Osteocyte (in vitro differentiated cells): ENCODE measurements around the gene KLK14. TPM values are rescaled to one million over a fixed set of nuclear protein-coding genes. Genes with fewer than 3 reads are reported as not detected.

Source experiments
- DNase-seq: peaks from one replicate; pipeline ENCODE4 v3.0.0; 2021; ENCODE audit warnings: mixed read lengths; ENCODE audit not compliant: unreplicated experiment; ENCODE audit errors: extremely low spot score
- H3K27ac Mint-ChIP-seq: one replicate; pipeline ENCODE4 v1.8.0; 2021; ENCODE audit warnings: mild to moderate bottlenecking, mixed read lengths; ENCODE audit not compliant: unreplicated experiment
- H3K27me3 Mint-ChIP-seq: one replicate; pipeline ENCODE4 v1.8.0; 2021; ENCODE audit warnings: mixed read lengths; ENCODE audit not compliant: unreplicated experiment
- H3K36me3 Mint-ChIP-seq: one replicate; pipeline ENCODE4 v1.8.0; 2021; ENCODE audit warnings: mixed read lengths; ENCODE audit not compliant: unreplicated experiment
- H3K4me1 Mint-ChIP-seq: one replicate; pipeline ENCODE4 v1.8.0; 2021; ENCODE audit warnings: mixed read lengths; ENCODE audit not compliant: unreplicated experiment
- H3K4me3 Mint-ChIP-seq: one replicate; pipeline ENCODE4 v1.8.0; 2021; ENCODE audit warnings: mild to moderate bottlenecking, moderate library complexity, mixed read lengths; ENCODE audit not compliant: unreplicated experiment
- H3K9me3 Mint-ChIP-seq: one replicate; pipeline ENCODE4 v1.8.0; 2021; ENCODE audit warnings: mixed read lengths; ENCODE audit not compliant: unreplicated experiment
- CTCF ChIP-seq: fragments of 200-600 bp; sonication (generic); IDR thresholded peaks from 2 replicates; pipeline ENCODE4 v1.5.0; 2021; ENCODE audit warnings: antibody characterized with exemption, mild to moderate bottlenecking, moderate library complexity
- total RNA-seq: library from RNA; stranded (reverse); gene quantifications from 2 replicates; pipeline ENCODE4 v1.2.1, GENCODE V29; 2021

Gene KLK14
- total RNA-seq, 1 donor from 2014 or later = not detected

- no peaks in the 10 kb centered on the region for H3K36me3 Mint-ChIP-seq
- peaks cover 2% of the 10 kb centered on the region for H3K27me3 Mint-ChIP-seq
- no peak overlapping the region for H3K4me3 Mint-ChIP-seq
- DNase-seq = no peak
- H3K9me3 Mint-ChIP-seq = peaks cover 33% of the 10 kb centered on the region
- no peak overlapping the region for H3K27ac Mint-ChIP-seq
- no peaks in the 10 kb centered on the region for H3K4me1 Mint-ChIP-seq
- TF ChIP-seq CTCF = no peak
Measured at GRCh38 chr19:51071095-51071405, 11.6 kb downstream of the KLK14 start.

- H3K27ac Mint-ChIP-seq = no peak overlapping the region
- no peaks in the 10 kb centered on the region for H3K4me1 Mint-ChIP-seq
- H3K9me3 Mint-ChIP-seq = peaks cover 33% of the 10 kb centered on the region
- no peak overlapping the region for H3K4me3 Mint-ChIP-seq
- no peak for TF ChIP-seq CTCF
- DNase-seq = no peak
- H3K27me3 Mint-ChIP-seq = peaks cover 4% of the 10 kb centered on the region
- no peaks in the 10 kb centered on the region for H3K36me3 Mint-ChIP-seq
Measured at GRCh38 chr19:51070334-51071094, 12.2 kb downstream of the KLK14 start.

DNA sequence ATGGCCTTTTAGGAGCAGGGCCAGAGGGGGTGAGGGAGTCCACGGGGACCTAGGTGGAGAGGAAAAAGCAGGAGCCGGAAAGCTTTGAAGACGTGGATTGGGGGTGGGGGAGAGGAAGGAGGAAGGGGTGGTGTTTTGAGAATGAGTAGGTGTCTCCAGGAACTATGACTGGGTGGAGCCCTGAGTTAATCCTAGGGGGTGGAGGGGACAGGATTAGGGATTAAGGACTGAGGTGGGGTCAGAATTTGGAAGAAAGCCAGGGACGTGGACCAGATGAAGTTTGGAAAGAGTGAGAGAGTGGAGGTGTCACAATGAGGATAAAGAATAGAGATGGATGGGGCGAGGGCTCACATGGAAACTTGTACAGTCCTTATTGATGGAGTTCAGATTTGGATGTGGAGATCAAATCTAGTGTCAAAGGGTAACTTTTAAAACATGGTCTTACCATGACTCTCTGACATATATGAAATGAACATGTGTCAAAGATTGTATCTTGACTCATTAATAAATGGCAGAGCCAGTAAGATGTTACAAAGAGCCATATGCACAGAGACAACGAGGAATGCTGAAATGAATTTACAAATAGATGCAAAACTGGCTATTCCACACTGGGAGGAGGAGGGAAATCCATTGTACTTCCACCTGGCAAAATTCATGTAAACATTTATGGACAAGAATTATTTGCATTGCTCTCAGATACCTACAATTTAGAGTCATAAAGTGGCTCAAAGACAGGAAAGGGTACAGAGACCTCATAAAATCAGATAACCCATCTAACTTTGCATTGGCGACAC lies 16.1 kb downstream of the KLK14 start:
- H3K9me3 Mint-ChIP-seq = peaks cover 7% of the 10 kb centered on the region
- H3K27me3 Mint-ChIP-seq = peaks cover 4% of the 10 kb centered on the region
- H3K36me3 Mint-ChIP-seq = no peaks in the 10 kb centered on the region
- no peak overlapping the region for H3K27ac Mint-ChIP-seq
- TF ChIP-seq CTCF = no peak
- no peak overlapping the region for H3K4me3 Mint-ChIP-seq
- no peaks in the 10 kb centered on the region for H3K4me1 Mint-ChIP-seq
- DNase-seq = no peak

DNA sequence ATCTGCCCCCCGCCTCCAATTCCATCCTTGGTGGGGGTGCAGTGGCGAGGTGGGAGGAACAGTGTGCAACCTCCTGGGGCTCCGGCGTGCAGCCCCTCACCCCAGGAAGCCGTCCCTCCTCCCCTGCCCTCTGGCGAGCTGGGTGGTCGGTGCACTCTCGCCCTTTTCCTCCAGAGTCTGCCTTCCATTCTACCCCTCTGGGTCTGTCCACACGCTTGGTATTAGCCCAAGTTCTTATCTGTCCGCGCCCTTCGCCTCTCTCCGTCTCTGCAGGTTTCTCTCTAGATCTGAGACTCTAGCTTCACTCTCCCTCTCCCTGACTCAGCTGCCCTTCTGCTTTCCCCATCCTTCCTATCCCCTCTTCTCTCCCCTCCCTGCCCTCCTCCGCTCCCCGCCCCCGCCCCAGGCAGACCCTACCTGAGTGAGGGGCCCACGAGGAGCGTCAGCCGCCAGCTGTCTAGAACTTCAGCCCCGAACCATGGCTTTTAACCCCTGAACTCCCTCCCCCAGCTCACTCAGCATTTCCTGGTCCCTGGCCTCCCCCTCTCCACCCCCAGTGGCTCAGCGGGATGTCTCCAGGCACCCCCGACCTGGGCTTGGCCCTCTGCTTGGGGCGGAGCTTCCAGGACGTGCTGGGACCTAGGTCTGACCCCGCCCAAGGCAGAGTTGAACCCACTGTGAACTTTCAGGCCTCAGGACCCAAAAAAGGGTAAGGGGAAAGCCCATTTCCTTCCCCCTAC lies 17.3 kb downstream of the KLK14 start:
- Mint-ChIP-seq H3K4me1 (no peaks in the 10 kb centered on the region), H3K4me3 (no peak overlapping the region), H3K27me3 (peaks cover 4% of the 10 kb centered on the region), H3K27ac (no peak overlapping the region), H3K9me3 (peaks cover 17% of the 10 kb centered on the region), H3K36me3 (no peaks in the 10 kb centered on the region)
- no peak for TF ChIP-seq CTCF
- no peak for DNase-seq
